ENCODE results near the gene AJUBA.
"Not testable (repeated sequence)": the region's sequence is repeated elsewhere in the genome, so short reads cannot be mapped to it uniquely, and the experiment has no call there.

The AJUBA gene

GRCh38 chr14:22951795-22952194 is 30.6 kb downstream of the AJUBA start:
- not testable (repeated sequence) for DNase-seq (ENCODE audit: low read depth in 2 of 2)

- DNase-seq (ENCODE audit: low read depth in 2 of 2): no peak
Measured at GRCh38 chr14:22945642-22946041, 36.7 kb downstream of the AJUBA start.

- no peak for DNase-seq (ENCODE audit: low read depth in 2 of 2)
Measured at GRCh38 chr14:22939684-22940083, 42.7 kb downstream of the AJUBA start.

- no peak for DNase-seq (ENCODE audit: low read depth in 2 of 2)
Measured at GRCh38 chr14:22935156-22935555, 47.2 kb downstream of the AJUBA start.

- no peak for DNase-seq (ENCODE audit: low read depth in 2 of 2)
Measured at GRCh38 chr14:22932146-22932545, 50.2 kb downstream of the AJUBA start.

GRCh38 chr14:22929961-22930364 is 52.4 kb downstream of the AJUBA start:
- no peak for DNase-seq (ENCODE audit: low read depth in 2 of 2)

GRCh38 chr14:22929104-22929960 is 53.0 kb downstream of the AJUBA start, which contains the start of gene PRMT5:
Gene PRMT5 (minus strand): TSS chr14:22929376. CDS start chr14:22929361, 15 bp downstream.
- DNase-seq (ENCODE audit: low read depth in 2 of 2): peak; percentile 89 to 92

- DNase-seq (ENCODE audit: low read depth in 2 of 2): no peak
Measured at GRCh38 chr14:22928237-22929103, 53.9 kb downstream of the AJUBA start.

GRCh38 chr14:22926316-22926715 is 56.0 kb downstream of the AJUBA start:
- DNase-seq (ENCODE audit: low read depth in 2 of 2): no peak

- no peak for DNase-seq (ENCODE audit: low read depth in 2 of 2)
Measured at GRCh38 chr14:22925513-22925912, 56.8 kb downstream of the AJUBA start.

- no peak for DNase-seq (ENCODE audit: low read depth in 2 of 2)
Measured at GRCh38 chr14:22923746-22924145, 58.6 kb downstream of the AJUBA start.

GRCh38 chr14:22922294-22922693 is 60.1 kb downstream of the AJUBA start:
- DNase-seq (ENCODE audit: low read depth in 2 of 2): no peak
